Thyroid gland (tissue), 4 donors: ENCODE data around the gene BNIP3.

Source experiments
- POLR2A ChIP-seq, 2 donors: fragments of 450-650 bp; IDR thresholded peaks; one replicate each; pipeline ENCODE4 v1.6.1; 2017; ENCODE audit warnings: antibody characterized with exemption in 2 of 2, mild to moderate bottlenecking in 2 of 2, moderate library complexity in 1 of 2
- TF ChIP-seq, protein P1 (sequence below), 6 experiments: fragments of 200-600 bp in 3 of 6; fragments of 450-650 bp in 3 of 6; sonication (generic) in 3 of 6; IDR thresholded peaks; one replicate each; pipeline ENCODE4 v1.5.1; 2016 to 2019; ENCODE audit warnings: antibody characterized with exemption in 6 of 6, mild to moderate bottlenecking in 2 of 6, inconsistent platforms in 1 of 6, moderate library complexity in 1 of 6

DNA sequence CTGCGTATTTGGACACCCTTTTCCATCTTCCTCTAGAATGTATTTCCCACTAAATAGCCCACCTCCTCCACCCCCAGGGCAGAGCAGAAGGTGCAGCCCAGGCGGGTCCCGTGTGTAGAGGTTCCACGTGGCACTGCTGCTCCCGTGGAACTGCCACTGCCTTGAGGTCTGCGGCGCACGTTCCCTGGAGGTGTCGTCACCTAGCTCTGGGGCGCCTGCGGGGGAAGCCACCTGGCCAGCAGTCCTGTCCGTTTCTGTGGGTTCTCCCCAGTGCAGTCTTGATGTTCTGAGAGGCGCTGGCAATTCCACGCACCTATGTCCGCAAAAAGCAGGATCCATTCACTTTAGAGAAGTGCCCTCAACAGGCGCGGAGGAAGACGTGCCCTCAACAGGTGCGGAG lies 21.9 kb downstream of the BNIP3 start:
- no peak for TF ChIP-seq POLR2A (IDR thresholded peaks at IDR 0.05)
- TF ChIP-seq, protein P1, sequence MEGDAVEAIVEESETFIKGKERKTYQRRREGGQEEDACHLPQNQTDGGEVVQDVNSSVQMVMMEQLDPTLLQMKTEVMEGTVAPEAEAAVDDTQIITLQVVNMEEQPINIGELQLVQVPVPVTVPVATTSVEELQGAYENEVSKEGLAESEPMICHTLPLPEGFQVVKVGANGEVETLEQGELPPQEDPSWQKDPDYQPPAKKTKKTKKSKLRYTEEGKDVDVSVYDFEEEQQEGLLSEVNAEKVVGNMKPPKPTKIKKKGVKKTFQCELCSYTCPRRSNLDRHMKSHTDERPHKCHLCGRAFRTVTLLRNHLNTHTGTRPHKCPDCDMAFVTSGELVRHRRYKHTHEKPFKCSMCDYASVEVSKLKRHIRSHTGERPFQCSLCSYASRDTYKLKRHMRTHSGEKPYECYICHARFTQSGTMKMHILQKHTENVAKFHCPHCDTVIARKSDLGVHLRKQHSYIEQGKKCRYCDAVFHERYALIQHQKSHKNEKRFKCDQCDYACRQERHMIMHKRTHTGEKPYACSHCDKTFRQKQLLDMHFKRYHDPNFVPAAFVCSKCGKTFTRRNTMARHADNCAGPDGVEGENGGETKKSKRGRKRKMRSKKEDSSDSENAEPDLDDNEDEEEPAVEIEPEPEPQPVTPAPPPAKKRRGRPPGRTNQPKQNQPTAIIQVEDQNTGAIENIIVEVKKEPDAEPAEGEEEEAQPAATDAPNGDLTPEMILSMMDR (IDR thresholded peaks at IDR 0.05): no peak
